Stimulated activated CD4-positive, alpha-beta T cell treated with anti-CD3 and anti-CD28 coated beads, Interleukin-1b, Interleukin-23, amount 100 ng/mL, for 1 hour (primary cell): ENCODE results near the gene HSD17B2.
"Not testable (repeated sequence)": the region's sequence is repeated elsewhere in the genome, so short reads cannot be mapped to it uniquely, and the experiment has no call there.

Source experiments
- DNase-seq, 2 donors: peaks; one replicate each; pipeline ENCODE4 v3.0.0-alpha.2; 2020; ENCODE audit warnings: low read depth in 2 of 2

Gene HSD17B2

DNA sequence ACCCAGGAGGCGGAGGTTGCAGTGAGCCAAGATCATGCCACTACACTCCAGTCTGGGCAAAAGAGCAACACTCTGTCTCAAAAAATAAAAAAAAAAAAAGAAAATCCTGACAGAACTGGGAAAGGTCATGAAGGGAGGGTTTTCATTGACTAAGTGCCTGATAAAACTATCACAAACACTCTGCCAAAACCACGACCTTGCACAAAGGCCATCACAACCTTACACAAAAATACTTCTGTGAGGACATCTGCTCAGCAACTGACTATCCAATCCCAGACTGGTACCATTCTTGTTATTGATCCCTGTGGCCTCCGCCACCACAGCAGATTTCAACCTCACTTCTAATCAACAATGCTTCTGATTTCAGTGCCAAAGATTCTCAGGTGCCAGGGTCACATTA, 94.8 kb downstream of the HSD17B2 start:
- DNase-seq, result no peak

DNA sequence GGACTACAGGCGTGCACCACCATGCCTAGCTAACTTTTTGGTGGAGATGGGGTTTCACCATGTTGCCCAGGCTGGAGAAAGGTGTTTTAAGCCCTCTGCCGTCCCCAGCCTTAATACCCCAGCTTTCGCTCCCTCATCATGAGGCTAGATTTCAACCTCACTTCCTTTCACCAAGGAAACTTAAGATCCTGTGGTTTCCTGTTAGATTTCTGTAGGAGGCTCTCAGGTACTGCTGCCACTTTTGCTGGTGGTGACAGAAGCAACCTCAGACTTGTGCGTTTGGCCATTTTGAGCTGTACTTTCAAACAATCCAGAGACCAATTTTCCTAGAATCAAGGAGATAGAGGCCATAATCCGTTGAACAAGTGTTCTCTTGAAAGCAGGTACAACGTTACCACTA, 98.7 kb downstream of the HSD17B2 start:
- no peak for DNase-seq

DNA sequence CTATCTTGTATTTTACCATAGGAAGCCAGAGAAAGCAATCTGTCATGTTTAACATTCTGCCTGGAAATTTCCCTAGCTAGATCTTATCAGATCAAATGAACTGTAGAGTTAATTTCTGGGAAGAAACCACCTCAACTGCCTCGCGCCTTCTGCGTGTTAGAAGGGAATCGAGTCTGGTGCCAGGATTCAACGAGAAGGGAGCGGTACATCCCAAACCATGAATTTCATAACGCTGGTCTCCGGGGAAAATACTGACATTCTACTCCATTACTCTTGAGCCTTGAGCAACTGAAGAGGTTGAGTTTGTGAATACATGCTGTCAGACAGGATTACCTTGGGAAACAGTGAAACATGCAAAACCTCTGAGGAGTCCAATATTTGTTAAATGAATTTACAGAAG, 99.8 kb downstream of the HSD17B2 start:
- DNase-seq, result no peak

DNA sequence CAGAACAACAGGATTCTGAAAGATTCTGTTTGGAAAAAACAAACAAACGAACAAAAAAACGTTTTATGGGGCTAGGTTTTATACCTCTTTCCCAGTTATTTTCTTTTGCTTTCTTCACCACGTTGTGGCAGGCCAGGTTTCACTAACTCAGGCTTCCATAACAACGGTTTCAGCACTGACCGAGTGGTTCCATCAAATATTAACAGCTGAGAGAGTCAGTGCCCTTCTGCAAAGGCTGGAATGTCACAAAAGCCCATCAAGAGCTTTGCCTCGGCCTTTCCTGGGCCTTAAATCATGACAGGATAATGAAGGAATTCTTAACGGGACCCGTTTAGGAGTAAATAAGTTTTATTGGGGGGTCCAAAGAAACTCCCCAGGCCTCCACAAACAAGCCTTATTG, 100.8 kb downstream of the HSD17B2 start:
- no peak for DNase-seq

DNA sequence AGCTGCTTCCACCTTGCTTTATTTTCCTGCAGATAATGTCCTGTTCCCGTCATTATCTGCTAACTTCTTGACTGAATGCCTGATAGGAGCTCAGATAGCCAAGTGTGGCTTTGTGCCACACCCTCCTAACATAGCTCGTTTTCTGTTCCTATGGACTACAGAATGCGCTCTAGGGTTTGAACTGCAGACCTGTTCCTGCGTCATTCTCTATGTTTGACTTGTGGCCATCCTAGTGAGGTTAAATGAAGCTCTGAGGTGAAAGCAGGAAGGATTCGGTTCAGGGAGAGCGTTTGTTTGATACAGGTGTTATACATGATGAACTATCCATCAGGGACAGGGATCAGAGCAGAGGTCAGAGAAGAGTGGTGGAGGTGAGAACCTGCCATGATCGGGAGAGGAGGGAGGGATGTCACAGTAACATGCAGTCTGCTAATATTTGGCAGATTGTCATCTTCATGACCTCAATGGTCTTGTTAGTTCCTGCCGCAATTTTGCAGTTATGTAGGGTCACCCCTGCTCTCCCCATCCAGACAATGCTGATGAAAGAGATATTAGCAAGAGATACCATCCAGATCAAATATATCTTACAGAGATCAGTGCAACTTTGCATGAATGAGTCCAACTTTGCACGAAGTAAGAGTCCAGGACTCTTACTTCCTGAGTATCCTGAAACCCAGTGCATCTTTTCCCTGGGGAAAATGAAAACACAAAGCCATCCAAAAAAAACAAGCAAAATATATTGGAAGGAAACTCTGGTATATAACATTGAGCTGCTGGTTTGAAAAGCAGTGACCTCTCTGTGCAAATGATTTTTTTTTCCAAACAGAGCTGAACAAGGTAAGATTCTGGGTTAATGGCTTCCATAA, 102.1 kb downstream of the HSD17B2 start:
- DNase-seq, result no peak

DNA sequence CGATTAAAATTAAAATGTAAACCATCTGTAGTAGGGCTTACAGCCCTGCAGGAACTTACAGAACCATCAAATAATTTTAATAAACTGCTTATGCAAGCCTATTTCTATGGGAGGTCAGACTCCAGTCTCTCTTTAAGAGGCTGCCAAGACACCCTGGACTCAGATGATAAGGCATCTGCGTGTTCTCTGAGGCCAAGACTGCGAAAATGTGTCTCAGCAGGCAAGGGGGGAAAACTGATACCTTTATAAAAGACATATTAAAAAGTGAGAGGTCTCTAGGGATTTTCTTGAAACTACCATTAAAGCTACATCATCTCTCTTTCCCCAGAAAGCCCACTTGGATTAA, 102.7 kb downstream of the HSD17B2 start:
- DNase-seq, result no peak

DNA sequence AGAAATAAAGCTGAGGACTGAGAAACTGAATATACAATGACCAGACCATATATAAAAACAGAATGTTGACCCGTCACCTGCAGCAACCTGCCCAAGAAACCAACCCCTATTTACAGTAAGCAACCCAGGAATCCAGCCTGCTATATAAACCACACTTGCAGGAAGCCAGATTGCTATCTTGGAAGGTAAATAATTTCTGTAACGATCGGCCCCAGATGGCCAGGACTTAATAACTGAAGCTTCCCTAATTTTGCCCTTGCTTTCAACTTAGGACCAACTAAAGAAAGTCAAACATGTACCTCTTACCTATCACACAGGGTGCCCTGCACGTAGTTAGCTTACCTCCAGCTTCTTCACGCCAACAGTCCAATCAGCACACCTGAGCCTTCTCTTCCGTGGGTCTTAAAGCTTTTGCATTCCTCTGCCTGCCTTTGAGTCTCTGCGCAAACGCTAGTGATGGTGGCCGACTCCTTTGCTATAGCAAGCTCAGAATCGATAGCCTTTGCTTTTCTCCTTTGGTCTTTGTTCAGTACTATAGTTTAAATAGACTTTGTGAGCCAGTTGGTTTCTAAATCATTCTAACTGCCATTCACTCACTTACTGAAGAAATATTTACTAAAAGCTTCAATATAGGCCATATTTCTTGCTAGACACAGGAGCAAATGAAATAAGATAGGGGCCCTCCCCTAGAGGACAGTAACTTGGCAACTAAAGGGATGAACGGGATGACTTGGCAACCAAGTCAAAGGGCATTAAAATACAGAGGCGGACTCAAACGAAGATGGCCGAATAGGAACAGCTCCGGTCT, 103.6 kb downstream of the HSD17B2 start:
- no peak for DNase-seq

DNA sequence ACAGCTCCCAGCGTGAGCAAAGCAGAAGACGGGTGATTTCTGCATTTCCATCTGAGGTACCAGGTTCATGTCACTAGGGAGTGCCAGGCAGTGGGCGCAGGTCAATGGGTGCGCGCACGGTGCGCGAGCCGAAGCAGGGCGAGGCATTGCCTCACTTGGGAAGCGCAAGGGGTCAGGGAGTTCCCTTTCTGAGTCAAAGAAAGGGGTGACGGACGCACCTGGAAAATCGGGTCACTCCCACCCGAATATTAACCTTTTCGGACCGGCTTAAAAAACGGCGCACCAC, 104.2 kb downstream of the HSD17B2 start:
- not testable (repeated sequence) for DNase-seq

DNA sequence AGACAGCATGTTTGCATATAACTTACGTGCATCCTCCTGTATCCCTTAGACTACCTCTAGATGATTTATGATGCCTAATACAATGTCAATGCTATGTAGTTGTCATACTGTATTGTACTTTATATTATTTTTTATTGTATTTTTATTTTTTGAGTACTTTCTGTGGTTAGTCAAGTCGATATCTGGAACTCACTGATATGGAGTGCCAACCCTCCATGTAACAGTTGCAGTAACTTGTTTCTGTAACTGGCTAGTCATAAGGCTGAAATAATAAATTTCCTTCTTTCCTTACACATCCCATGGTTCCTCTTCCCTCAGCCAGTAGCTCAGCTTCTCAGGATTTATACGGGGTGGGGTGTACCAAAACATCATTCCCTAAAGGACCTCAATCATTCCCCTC, 111.5 kb downstream of the HSD17B2 start:
- DNase-seq, result no peak

DNA sequence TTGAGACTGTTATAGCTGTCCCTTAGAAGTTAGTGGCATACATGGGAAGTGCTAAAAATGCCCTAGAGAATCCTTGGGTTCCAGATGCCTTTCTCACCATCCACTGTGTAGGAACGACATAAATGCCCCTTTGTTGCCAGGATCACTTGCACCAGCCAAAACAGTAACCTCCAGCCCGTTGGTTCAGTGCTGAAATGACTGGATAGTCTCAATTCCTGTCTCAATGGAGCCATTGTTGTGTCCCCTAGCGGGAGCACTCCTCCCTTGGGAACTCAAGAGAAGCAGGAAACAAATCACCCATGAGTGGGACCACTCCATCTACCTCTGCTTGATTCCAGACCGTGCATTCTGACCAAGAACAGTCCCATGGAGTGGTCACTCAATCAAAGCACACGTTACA, 111.9 kb downstream of the HSD17B2 start:
- DNase-seq, result no peak

DNA sequence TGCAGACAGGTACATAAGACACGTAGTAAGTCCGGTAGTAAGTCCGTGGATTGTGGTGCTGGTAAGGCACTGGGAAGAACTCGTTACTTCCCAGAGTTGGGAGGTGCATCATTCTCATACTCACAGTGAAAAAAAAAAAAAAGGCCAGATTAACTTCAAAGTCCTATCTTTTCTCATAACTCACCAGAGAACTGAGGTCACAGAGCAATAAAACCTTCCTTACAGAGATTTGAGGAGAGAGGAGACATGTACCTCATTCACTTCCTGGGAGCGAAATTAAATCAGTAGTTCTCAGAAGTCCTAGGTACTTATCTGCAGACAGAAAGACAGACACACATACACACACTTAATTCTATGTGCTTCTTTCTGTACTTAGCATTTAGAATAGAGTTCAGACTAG, 112.5 kb downstream of the HSD17B2 start:
- no peak for DNase-seq
